HepG2 (cell line): ENCODE measurements around the gene LENEP. TPM values are rescaled to one million over a fixed set of nuclear protein-coding genes. Genes with fewer than 3 reads are reported as not detected.

Source experiments
- ATF6 ChIP-seq: sonication (generic); formaldehyde crosslinking; conservative IDR thresholded peaks from 2 replicates; pipeline ENCODE4 v1.4.0; 2020; ENCODE audit warnings: missing genetic modification reagents
- BCL6 ChIP-seq: IDR thresholded peaks from 2 replicates; pipeline ENCODE4 v1.6.1; 2016; ENCODE audit warnings: missing genetic modification reagents, missing compliant biosample characterization
- FIP1L1 ChIP-seq: fragments of 200-400 bp; formaldehyde crosslinking; IDR thresholded peaks from 2 replicates; pipeline ENCODE4 v1.6.1; 2018; ENCODE audit warnings: low read depth, mild to moderate bottlenecking, low read length, moderate library complexity, borderline replicate concordance; ENCODE audit not compliant: insufficient read depth
- HNRNPUL1 ChIP-seq: fragments of 200-400 bp; formaldehyde crosslinking; IDR thresholded peaks from 2 replicates; pipeline ENCODE4 v1.6.1; 2017; ENCODE audit warnings: low read depth, mild to moderate bottlenecking, low read length, moderate library complexity
- JUND ChIP-seq: sonication (generic); formaldehyde crosslinking; IDR thresholded peaks from 2 replicates; pipeline ENCODE4 v1.8.0; 2022; ENCODE audit warnings: mild to moderate bottlenecking, missing genetic modification reagents
- MAFF ChIP-seq: IDR thresholded peaks from 2 replicates; pipeline ENCODE4 v1.6.1; 2011; ENCODE audit warnings: low read depth, low read length, improper control_type of control experiment
- THAP11 ChIP-seq: IDR thresholded peaks from 2 replicates; pipeline ENCODE4 v1.6.1; 2016; ENCODE audit warnings: missing biosample characterization, missing genetic modification reagents
- USF2 ChIP-seq, 2 experiments: sonication (generic) in 1 of 2; formaldehyde crosslinking in 1 of 2; IDR thresholded peaks; 2 replicates each; pipeline versions ENCODE4 v1.5.1 to v1.6.1; 2011 to 2020; ENCODE audit warnings: borderline replicate concordance in 1 of 2, low read depth in 1 of 2, low read length in 1 of 2, mild to moderate bottlenecking in 1 of 2, missing genetic modification reagents in 1 of 2, moderate library complexity in 1 of 2
- ZNF34 ChIP-seq: sonication (generic); formaldehyde crosslinking; IDR thresholded peaks from 2 replicates; pipeline ENCODE4 v1.4.0; 2020; ENCODE audit warnings: mild to moderate bottlenecking, missing genetic modification reagents, borderline replicate concordance
- ZNF446 ChIP-seq: sonication (generic); formaldehyde crosslinking; IDR thresholded peaks from 2 replicates; pipeline ENCODE4 v1.5.0; 2020; ENCODE audit warnings: mild to moderate bottlenecking, missing genetic modification reagents
- ZNF564 ChIP-seq: sonication (generic); formaldehyde crosslinking; IDR thresholded peaks from 2 replicates; pipeline ENCODE4 v1.8.1; 2023; ENCODE audit warnings: mild to moderate bottlenecking, missing genetic modification reagents
- polyA plus RNA-seq, 8 experiments: library from polyadenylated mRNA; depleted of rRNA in 3 of 8; stranded (reverse) in 7 of 8; unstranded in 1 of 8; fragments of >200 nt; fragmentation: Illumina TruSeq in 4 of 8; extraction: Trizol in 4 of 8; gene quantifications; 2 replicates each; pipeline versions ENCODE4 v1.2.1 to v1.2.3, GENCODE V29; 2011 to 2016; ENCODE audit warnings: low read depth in 4 of 8, missing spikeins in 1 of 8, mixed read lengths in 1 of 8; ENCODE audit not compliant: insufficient read depth in 1 of 8
- total RNA-seq, 5 experiments: library from RNA; depleted of rRNA; stranded (reverse); fragments of >200 nt; fragmentation: Illumina TruSeq; extraction: Trizol; gene quantifications; 2 replicates each; pipeline ENCODE4 v1.2.3, GENCODE V29; 2016; ENCODE audit warnings: low read depth in 1 of 5
- TF ChIP-seq, protein P1 (sequence below): sonication (generic); formaldehyde crosslinking; IDR thresholded peaks from 2 replicates; pipeline ENCODE4 v1.5.0; 2020; ENCODE audit warnings: missing genetic modification reagents, mild to moderate bottlenecking, borderline replicate concordance
- TF ChIP-seq, protein P2 (sequence below): sonication (generic); formaldehyde crosslinking; IDR thresholded peaks from 2 replicates; pipeline ENCODE4 v1.8.0; 2022; ENCODE audit warnings: missing genetic modification reagents, mild to moderate bottlenecking, inconsistent platforms, borderline replicate concordance
- TF ChIP-seq, protein P3 (sequence below): sonication (generic); formaldehyde crosslinking; IDR thresholded peaks from 2 replicates; pipeline ENCODE4 v1.4.0; 2020; ENCODE audit warnings: missing genetic modification reagents
- TF ChIP-seq, protein P4 (sequence below): sonication (generic); formaldehyde crosslinking; IDR thresholded peaks from 2 replicates; pipeline ENCODE4 v1.5.0; 2020; ENCODE audit warnings: mild to moderate bottlenecking, low read depth, missing genetic modification reagents, borderline replicate concordance

Gene LENEP
- total and polyA plus RNA-seq, 2 of the 13 experiments (the other 11 are each of a cell fraction or from before 2014, with no cell fraction given): 0.29 TPM; not detected in 1

- TF ChIP-seq ZNF34 (no peak), HNRNPUL1 (no peak), ZNF446 (CRISPR knock-in tag) (no peak), USF2 (IDR thresholded peaks at IDR 0.05; ENCODE audit: low read depth, low read length) (no peak), USF2 (CRISPR knock-in tag; IDR thresholded peaks at IDR 0.05; ENCODE audit: borderline replicate concordance) (no peak), FIP1L1 (no peak), JUND (CRISPR knock-in tag) (no peak), ATF6 (no peak), ZNF564 (CRISPR knock-in tag) (peak; percentile 81; the same call in 1 of the 2 replicates), BCL6 (CRISPR knock-in tag) (peak; percentile 29; the same call in 1 of the 2 replicates), MAFF (no peak), THAP11 (CRISPR knock-in tag) (peak; percentile 71)
- TF ChIP-seq, protein P1, sequence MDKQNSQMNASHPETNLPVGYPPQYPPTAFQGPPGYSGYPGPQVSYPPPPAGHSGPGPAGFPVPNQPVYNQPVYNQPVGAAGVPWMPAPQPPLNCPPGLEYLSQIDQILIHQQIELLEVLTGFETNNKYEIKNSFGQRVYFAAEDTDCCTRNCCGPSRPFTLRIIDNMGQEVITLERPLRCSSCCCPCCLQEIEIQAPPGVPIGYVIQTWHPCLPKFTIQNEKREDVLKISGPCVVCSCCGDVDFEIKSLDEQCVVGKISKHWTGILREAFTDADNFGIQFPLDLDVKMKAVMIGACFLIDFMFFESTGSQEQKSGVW (CRISPR knock-in tag): no peak
- TF ChIP-seq, protein P2, sequence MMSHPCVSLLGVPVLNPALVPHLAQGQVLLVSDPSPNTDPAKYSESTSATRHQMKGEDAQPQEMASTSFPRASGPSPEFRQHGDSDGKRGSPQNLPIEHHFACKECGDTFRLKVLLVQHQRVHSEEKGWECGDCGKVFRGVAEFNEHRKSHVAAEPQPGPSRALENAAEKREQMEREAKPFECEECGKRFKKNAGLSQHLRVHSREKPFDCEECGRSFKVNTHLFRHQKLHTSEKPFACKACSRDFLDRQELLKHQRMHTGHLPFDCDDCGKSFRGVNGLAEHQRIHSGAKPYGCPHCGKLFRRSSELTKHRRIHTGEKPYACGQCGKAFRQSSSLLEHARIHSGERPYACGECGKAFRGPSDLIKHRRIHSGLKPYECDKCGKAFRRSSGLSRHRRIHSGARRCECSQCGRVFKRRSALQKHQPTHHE (CRISPR knock-in tag): no peak
- TF ChIP-seq, protein P3, sequence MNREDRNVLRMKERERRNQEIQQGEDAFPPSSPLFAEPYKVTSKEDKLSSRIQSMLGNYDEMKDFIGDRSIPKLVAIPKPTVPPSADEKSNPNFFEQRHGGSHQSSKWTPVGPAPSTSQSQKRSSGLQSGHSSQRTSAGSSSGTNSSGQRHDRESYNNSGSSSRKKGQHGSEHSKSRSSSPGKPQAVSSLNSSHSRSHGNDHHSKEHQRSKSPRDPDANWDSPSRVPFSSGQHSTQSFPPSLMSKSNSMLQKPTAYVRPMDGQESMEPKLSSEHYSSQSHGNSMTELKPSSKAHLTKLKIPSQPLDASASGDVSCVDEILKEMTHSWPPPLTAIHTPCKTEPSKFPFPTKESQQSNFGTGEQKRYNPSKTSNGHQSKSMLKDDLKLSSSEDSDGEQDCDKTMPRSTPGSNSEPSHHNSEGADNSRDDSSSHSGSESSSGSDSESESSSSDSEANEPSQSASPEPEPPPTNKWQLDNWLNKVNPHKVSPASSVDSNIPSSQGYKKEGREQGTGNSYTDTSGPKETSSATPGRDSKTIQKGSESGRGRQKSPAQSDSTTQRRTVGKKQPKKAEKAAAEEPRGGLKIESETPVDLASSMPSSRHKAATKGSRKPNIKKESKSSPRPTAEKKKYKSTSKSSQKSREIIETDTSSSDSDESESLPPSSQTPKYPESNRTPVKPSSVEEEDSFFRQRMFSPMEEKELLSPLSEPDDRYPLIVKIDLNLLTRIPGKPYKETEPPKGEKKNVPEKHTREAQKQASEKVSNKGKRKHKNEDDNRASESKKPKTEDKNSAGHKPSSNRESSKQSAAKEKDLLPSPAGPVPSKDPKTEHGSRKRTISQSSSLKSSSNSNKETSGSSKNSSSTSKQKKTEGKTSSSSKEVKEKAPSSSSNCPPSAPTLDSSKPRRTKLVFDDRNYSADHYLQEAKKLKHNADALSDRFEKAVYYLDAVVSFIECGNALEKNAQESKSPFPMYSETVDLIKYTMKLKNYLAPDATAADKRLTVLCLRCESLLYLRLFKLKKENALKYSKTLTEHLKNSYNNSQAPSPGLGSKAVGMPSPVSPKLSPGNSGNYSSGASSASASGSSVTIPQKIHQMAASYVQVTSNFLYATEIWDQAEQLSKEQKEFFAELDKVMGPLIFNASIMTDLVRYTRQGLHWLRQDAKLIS (CRISPR knock-in tag): peak; percentile 70; the same call in 1 of the 2 replicates
- TF ChIP-seq, protein P4, sequence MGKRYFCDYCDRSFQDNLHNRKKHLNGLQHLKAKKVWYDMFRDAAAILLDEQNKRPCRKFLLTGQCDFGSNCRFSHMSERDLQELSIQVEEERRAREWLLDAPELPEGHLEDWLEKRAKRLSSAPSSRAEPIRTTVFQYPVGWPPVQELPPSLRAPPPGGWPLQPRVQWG (CRISPR knock-in tag): no peak
Measured at GRCh38 chr1:154972517-154973343, 20.7 kb upstream of the LENEP start (continued).
